Measurements from ENCODE around the gene ZNF490.

GRCh38 chr19:12636631-12637030 lies 26.0 kb upstream of the ZNF490 start:
- TF ChIP-seq, protein P1, sequence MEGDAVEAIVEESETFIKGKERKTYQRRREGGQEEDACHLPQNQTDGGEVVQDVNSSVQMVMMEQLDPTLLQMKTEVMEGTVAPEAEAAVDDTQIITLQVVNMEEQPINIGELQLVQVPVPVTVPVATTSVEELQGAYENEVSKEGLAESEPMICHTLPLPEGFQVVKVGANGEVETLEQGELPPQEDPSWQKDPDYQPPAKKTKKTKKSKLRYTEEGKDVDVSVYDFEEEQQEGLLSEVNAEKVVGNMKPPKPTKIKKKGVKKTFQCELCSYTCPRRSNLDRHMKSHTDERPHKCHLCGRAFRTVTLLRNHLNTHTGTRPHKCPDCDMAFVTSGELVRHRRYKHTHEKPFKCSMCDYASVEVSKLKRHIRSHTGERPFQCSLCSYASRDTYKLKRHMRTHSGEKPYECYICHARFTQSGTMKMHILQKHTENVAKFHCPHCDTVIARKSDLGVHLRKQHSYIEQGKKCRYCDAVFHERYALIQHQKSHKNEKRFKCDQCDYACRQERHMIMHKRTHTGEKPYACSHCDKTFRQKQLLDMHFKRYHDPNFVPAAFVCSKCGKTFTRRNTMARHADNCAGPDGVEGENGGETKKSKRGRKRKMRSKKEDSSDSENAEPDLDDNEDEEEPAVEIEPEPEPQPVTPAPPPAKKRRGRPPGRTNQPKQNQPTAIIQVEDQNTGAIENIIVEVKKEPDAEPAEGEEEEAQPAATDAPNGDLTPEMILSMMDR (IDR thresholded peaks at IDR 0.05) = no peak
- TF ChIP-seq POLR2A (IDR thresholded peaks at IDR 0.05) = no peak
